OCI-LY7 (cell line): ENCODE results near the gene CCR5. TPM values are rescaled to one million over a fixed set of nuclear protein-coding genes. Genes with fewer than 3 reads are reported as not detected.

Experiments used
- BruUV-seq: library from RNA; stranded (reverse); fragments of 400-500 nt; replicated peaks from 2 replicates; lab custom pipeline; 2021; lab: Mats Ljungman, UMichigan
- CTCF ChIA-PET: fragments of 300-600 bp; sonication (Branson Sonifier 250); formaldehyde crosslinking; loops from one replicate; lab custom pipeline; 2022; ENCODE audit warnings: antibody characterized with exemption; ENCODE audit not compliant: unreplicated experiment; lab: Charles Lee
- POLR2A ChIA-PET: fragments of 300-600 bp; sonication (Branson Sonifier 250); formaldehyde crosslinking; loops from one replicate; lab custom pipeline; 2022; ENCODE audit warnings: antibody characterized with exemption; lab: Charles Lee
- DNase-seq: peaks from one replicate; pipeline ENCODE4 v3.0.0-alpha.2; 2015; ENCODE audit warnings: low spot score
- H2AFZ ChIP-seq: fragments of 200-600 bp; sonication (generic), shearing (Covaris generic); 2 replicates; pipeline ENCODE4 v1.6.1; 2014; ENCODE audit warnings: mild to moderate bottlenecking, antibody characterized with exemption, low read length, moderate library complexity
- H3K27ac ChIP-seq: fragments of 200-600 bp; sonication (generic); 2 replicates; pipeline ENCODE4 v1.5.1; 2014; ENCODE audit warnings: mixed run types, low read depth, mild to moderate bottlenecking, moderate library complexity, low read length, inconsistent platforms; ENCODE audit not compliant: poor library complexity, severe bottlenecking
- H3K36me3 ChIP-seq: fragments of 200-600 bp; sonication (generic); 2 replicates; pipeline ENCODE4 v1.6.1; 2014; ENCODE audit warnings: mild to moderate bottlenecking, antibody characterized with exemption, low read length, moderate library complexity, mixed read lengths; ENCODE audit not compliant: insufficient read depth
- H3K4me1 ChIP-seq: fragments of 200-600 bp; sonication (generic); 2 replicates; pipeline ENCODE4 v1.5.1; 2014; ENCODE audit warnings: mild to moderate bottlenecking, low read length; ENCODE audit not compliant: insufficient read depth, poor library complexity, severe bottlenecking
- H3K4me2 ChIP-seq: fragments of 200-600 bp; sonication (generic); 2 replicates; pipeline ENCODE4 v1.6.1; 2014; ENCODE audit warnings: mild to moderate bottlenecking, low read length
- H3K4me3 ChIP-seq: fragments of 200-600 bp; sonication (generic); 2 replicates; pipeline ENCODE4 v1.5.1; 2014; ENCODE audit warnings: mild to moderate bottlenecking, low read depth, low read length; ENCODE audit not compliant: poor library complexity, severe bottlenecking
- H3K79me2 ChIP-seq: fragments of 200-600 bp; sonication (generic); 2 replicates; pipeline ENCODE4 v1.6.1; 2016; ENCODE audit warnings: low read depth, mild to moderate bottlenecking, low read length, moderate library complexity, mixed read lengths; ENCODE audit not compliant: insufficient read depth
- H3K9me2 ChIP-seq: fragments of 200-600 bp; sonication (generic); 2 replicates; pipeline ENCODE4 v1.6.1; 2016; ENCODE audit warnings: mild to moderate bottlenecking, low read length, mixed read lengths; ENCODE audit not compliant: insufficient read depth
- H3K9me3 ChIP-seq: fragments of 200-600 bp; sonication (generic); 2 replicates; pipeline ENCODE4 v1.6.1; 2014; ENCODE audit warnings: mild to moderate bottlenecking, mixed run types, low read length, mixed read lengths
- H4K20me1 ChIP-seq: fragments of 200-600 bp; sonication (generic); 2 replicates; pipeline ENCODE4 v1.6.1; 2014; ENCODE audit warnings: mild to moderate bottlenecking, antibody characterized with exemption, low read length, moderate library complexity, mixed read lengths; ENCODE audit not compliant: insufficient read depth
- EZH2phosphoT487 ChIP-seq: fragments of 200-600 bp; sonication (generic); IDR thresholded peaks from 2 replicates; pipeline ENCODE4 v1.6.1; 2018; ENCODE audit warnings: low read depth, borderline replicate concordance, mild to moderate bottlenecking, mixed run types, antibody characterized with exemption, low read length, moderate library complexity, mixed read lengths
- intact Hi-C: fragments of 100-400 bp; cut with micrococcal nuclease; formaldehyde crosslinking; loops from one replicate; pipeline ENCODE4 v1.10.0; 2022; ENCODE audit not compliant: unreplicated experiment
- total RNA-seq, 2 experiments: library from RNA; depleted of rRNA in 1 of 2; stranded (reverse); fragments of >200 nt in 1 of 2; shearing (Covaris generic) in 1 of 2; gene quantifications; 2 replicates each; pipeline ENCODE4 v1.2.3, GENCODE V29; 2014 to 2022
- TF ChIP-seq, protein P1 (sequence below): fragments of 200-600 bp; sonication (generic); conservative IDR thresholded peaks from 2 replicates; pipeline ENCODE4 v1.5.1; 2014; ENCODE audit warnings: mild to moderate bottlenecking, antibody characterized with exemption, low read length, moderate library complexity, mixed read lengths

The CCR5 gene
- total RNA-seq, 2 experiments from 2014 or later: not detected

DNA sequence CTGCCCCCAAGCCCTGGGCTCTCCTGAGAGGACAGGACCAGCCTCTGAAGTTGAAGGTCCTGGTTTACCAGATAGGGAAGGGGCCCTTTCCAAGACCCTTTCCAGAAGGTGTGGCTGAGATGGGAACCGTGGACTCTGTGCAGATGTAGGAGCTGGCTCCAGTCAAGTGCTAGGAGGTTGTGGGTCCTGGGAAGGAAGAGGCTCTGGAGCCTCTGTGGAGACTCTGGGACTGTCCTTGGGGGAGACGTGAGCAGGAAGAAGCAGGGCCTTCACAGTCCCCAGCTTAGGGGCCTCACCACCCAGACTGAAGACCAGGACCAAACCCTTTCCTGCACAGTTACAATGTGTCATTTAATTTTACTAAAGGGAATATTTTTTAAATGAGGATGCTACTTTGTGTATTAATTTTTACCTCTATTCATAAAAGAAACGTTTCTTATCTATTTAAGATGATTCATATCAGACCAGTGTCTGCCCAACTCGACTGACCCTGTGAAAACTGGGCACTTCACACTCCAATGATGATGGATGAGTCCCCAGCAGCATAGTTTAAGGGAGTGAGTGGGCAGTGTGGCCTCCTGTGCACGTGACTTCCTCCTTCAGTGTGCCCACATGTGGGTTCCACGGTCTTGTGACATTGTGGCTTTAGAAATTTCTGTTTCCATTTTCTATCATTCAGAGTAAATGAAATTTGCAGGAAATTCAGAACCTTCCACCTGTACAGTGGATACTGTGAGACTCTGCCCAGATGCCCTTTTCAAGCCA is 25.2 kb downstream of the CCR5 start:
- intact Hi-C loops: no loop called here
- no peak overlapping the region for H2AFZ ChIP-seq

DNA sequence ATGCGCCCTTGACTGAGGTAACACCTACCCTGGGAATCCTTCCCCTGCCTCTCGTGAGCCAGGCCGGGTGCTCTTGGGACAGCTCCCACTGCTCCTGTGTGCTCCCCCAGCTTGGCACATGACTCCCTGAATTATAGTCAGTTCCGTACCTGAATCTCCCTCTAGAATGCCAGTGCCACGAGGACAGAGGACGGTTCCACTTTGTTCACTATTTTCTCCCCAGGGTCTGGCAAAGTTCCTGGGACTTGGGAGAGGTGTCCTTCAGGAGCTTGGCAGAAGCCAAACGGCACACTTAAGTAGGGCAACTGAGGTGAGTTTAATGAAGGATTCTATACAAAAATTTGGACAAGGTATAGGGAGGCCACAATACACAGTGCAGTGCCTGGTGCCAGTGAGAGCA is 26.4 kb downstream of the CCR5 start:
- no peak overlapping the region for H3K4me3 ChIP-seq
- intact Hi-C loops: no loop called here
- H3K9me3 ChIP-seq: no peaks in the 10 kb centered on the region
- no peak overlapping the region for H3K27ac ChIP-seq
- no peak overlapping the region for H2AFZ ChIP-seq
- ChIA-PET CTCF (no interaction called here), POLR2A (interaction anchor here (2.2 kb wide), 1 partner anchor 14 kb away, joined by 7 read pairs; no protein-coding TSS in a partner anchor)
- no peaks in the 10 kb centered on the region for H4K20me1 ChIP-seq
- DNase-seq: no peak
- no peak for TF ChIP-seq EZH2phosphoT487
- TF ChIP-seq, protein P1, sequence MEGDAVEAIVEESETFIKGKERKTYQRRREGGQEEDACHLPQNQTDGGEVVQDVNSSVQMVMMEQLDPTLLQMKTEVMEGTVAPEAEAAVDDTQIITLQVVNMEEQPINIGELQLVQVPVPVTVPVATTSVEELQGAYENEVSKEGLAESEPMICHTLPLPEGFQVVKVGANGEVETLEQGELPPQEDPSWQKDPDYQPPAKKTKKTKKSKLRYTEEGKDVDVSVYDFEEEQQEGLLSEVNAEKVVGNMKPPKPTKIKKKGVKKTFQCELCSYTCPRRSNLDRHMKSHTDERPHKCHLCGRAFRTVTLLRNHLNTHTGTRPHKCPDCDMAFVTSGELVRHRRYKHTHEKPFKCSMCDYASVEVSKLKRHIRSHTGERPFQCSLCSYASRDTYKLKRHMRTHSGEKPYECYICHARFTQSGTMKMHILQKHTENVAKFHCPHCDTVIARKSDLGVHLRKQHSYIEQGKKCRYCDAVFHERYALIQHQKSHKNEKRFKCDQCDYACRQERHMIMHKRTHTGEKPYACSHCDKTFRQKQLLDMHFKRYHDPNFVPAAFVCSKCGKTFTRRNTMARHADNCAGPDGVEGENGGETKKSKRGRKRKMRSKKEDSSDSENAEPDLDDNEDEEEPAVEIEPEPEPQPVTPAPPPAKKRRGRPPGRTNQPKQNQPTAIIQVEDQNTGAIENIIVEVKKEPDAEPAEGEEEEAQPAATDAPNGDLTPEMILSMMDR: no peak
- no peaks in the 10 kb centered on the region for H3K9me2 ChIP-seq
- no peaks in the 10 kb centered on the region for H3K36me3 ChIP-seq
- H3K4me1 ChIP-seq: no peaks in the 10 kb centered on the region
- no peak overlapping the region for H3K4me2 ChIP-seq
- no TSS peak for BruUV-seq
- H3K79me2 ChIP-seq: no peaks in the 10 kb centered on the region

More for the DNA sequence above, 25.2 kb downstream of the CCR5 start:
- ChIA-PET CTCF (no interaction called here), POLR2A (no interaction called here)
- Histone ChIP-seq H4K20me1 (no peaks in the 10 kb centered on the region), H3K9me3 (no peaks in the 10 kb centered on the region), H3K4me2 (no peak overlapping the region), H3K4me3 (no peak overlapping the region), H3K4me1 (no peaks in the 10 kb centered on the region), H3K9me2 (no peaks in the 10 kb centered on the region), H3K27ac (no peak overlapping the region), H3K79me2 (no peaks in the 10 kb centered on the region), H3K36me3 (no peaks in the 10 kb centered on the region)
- BruUV-seq: no TSS peak
- DNase-seq: no peak
- TF ChIP-seq EZH2phosphoT487: no peak
- TF ChIP-seq, protein P1: no peak
